Neutrophil (primary cell): ENCODE measurements around the gene PPP4R3B.
"Not testable (repeated sequence)": the region's sequence is repeated elsewhere in the genome, so short reads cannot be mapped to it uniquely, and the experiment has no call there.

Experiments
- H3K27ac ChIP-seq: fragments of 200-600 bp; sonication (generic); 2 replicates; pipeline ENCODE4 v1.5.1; 2016; ENCODE audit warnings: mild to moderate bottlenecking, moderate library complexity
- H3K27me3 ChIP-seq: fragments of 200-600 bp; sonication (generic); 2 replicates; pipeline ENCODE4 v1.6.0; 2016; ENCODE audit warnings: mild to moderate bottlenecking
- H3K36me3 ChIP-seq: fragments of 200-600 bp; sonication (generic); 2 replicates; pipeline ENCODE4 v1.5.1; 2017
- H3K4me1 ChIP-seq, 2 experiments: fragments of 200-600 bp in 1 of 2; sonication (generic) in 1 of 2; 1 replicate in 1 of 2; 2 replicates in 1 of 2; pipeline versions ENCODE4 v1.5.1 to v1.6.1; 2013 to 2016; ENCODE audit warnings: low read depth in 1 of 2, low read length in 1 of 2, mild to moderate bottlenecking in 1 of 2, moderate library complexity in 1 of 2; ENCODE audit not compliant: control insufficient read depth in 1 of 2, insufficient read depth in 1 of 2
- H3K4me3 ChIP-seq, 2 experiments: fragments of 200-600 bp in 1 of 2; sonication (generic) in 1 of 2; 1 replicate in 1 of 2; 2 replicates in 1 of 2; pipeline ENCODE4 v1.5.1; 2013 to 2016; ENCODE audit warnings: low read depth in 1 of 2, low read length in 1 of 2, mild to moderate bottlenecking in 1 of 2, moderate library complexity in 1 of 2
- H3K9me3 ChIP-seq: fragments of 200-600 bp; sonication (generic); 2 replicates; pipeline ENCODE4 v1.5.1; 2016
- CTCF ChIP-seq: fragments of 200-600 bp; sonication (generic); IDR thresholded peaks from 2 replicates; pipeline ENCODE4 v1.5.1; 2016; ENCODE audit warnings: antibody characterized with exemption

Gene PPP4R3B

GRCh38 chr2:55550368-55551102 is 66.9 kb downstream of the PPP4R3B start:
- no peak overlapping the region for H3K27ac ChIP-seq
- no peak overlapping the region for H3K4me3 ChIP-seq
- H3K36me3 ChIP-seq, result peaks cover 71% of the 10 kb centered on the region
- no peaks in the 10 kb centered on the region for H3K4me1 ChIP-seq
- H3K27me3 ChIP-seq, result no peaks in the 10 kb centered on the region
- H3K9me3 ChIP-seq, result no peaks in the 10 kb centered on the region
- no peak for TF ChIP-seq CTCF

- H3K9me3 ChIP-seq, H3K27ac ChIP-seq, H3K27me3 ChIP-seq, H3K4me1 ChIP-seq, H3K4me3 ChIP-seq: not testable (repeated sequence)
- peaks cover 73% of the 10 kb centered on the region for H3K36me3 ChIP-seq
These were observed 69.7 kb downstream of the PPP4R3B start for GRCh38 chr2:55547679-55548078.

- no peaks in the 10 kb centered on the region for H3K4me1 ChIP-seq
- no peak overlapping the region for H3K4me3 ChIP-seq
- peaks cover 79% of the 10 kb centered on the region for H3K36me3 ChIP-seq
- H3K27me3 ChIP-seq, result no peaks in the 10 kb centered on the region
- H3K27ac ChIP-seq, result no peak overlapping the region
- no peaks in the 10 kb centered on the region for H3K9me3 ChIP-seq
- TF ChIP-seq CTCF, result no peak
These were observed 70.4 kb downstream of the PPP4R3B start for GRCh38 chr2:55547001-55547400.

- Histone ChIP-seq H3K9me3 (no peaks in the 10 kb centered on the region), H3K27ac (no peak overlapping the region), H3K4me3 (no peak overlapping the region), H3K27me3 (no peaks in the 10 kb centered on the region), H3K4me1 (no peaks in the 10 kb centered on the region), H3K36me3 (no peaks in the 10 kb centered on the region)
- TF ChIP-seq CTCF, result no peak
These were observed 86.8 kb downstream of the PPP4R3B start for GRCh38 chr2:55530539-55531081.

GRCh38 chr2:55526174-55526573 is 91.2 kb downstream of the PPP4R3B start:
- TF ChIP-seq CTCF, result no peak
- Histone ChIP-seq H3K4me3 (no peak overlapping the region), H3K27ac (no peak overlapping the region), H3K9me3 (no peaks in the 10 kb centered on the region), H3K4me1 (no peaks in the 10 kb centered on the region), H3K36me3 (no peaks in the 10 kb centered on the region), H3K27me3 (no peaks in the 10 kb centered on the region)

GRCh38 chr2:55524884-55525437 is 92.5 kb downstream of the PPP4R3B start:
- H3K4me1 ChIP-seq, result peaks cover 8 to 9% of the 10 kb centered on the region in 2 experiments
- no peak overlapping the region for H3K27ac ChIP-seq
- no peaks in the 10 kb centered on the region for H3K36me3 ChIP-seq
- H3K4me3 ChIP-seq, result no peak overlapping the region
- H3K9me3 ChIP-seq, result no peaks in the 10 kb centered on the region
- TF ChIP-seq CTCF, result no peak
- peaks cover 5% of the 10 kb centered on the region for H3K27me3 ChIP-seq
